GM12878 (cell line): ENCODE results near the gene APOE. TPM values are rescaled to one million over a fixed set of nuclear protein-coding genes. Genes with fewer than 3 reads are reported as not detected.

Experiments
- ATAC-seq: fragments of 200-7000 bp; cut with Tn5 transposase; 3 replicates; pipeline ENCODE4 v1.9.1; 2020; ENCODE audit warnings: mild to moderate bottlenecking, moderate library complexity
- BruUV-seq: library from RNA; stranded (reverse); fragments of 400-500 nt; replicated peaks from 2 replicates; lab custom pipeline; 2021; lab: Mats Ljungman, UMichigan
- CTCF ChIA-PET: fragments of 300-600 bp; sonication (Branson Sonifier 250); formaldehyde crosslinking; extraction: SDS; loops from one replicate; lab custom pipeline; 2021; ENCODE audit warnings: inconsistent platforms; lab: Yijun Ruan, JAX
- POLR2A ChIA-PET: fragments of 350-600 bp; formaldehyde crosslinking; extraction: SDS; loops from one replicate; lab custom pipeline; 2021; ENCODE audit warnings: inconsistent platforms; lab: Charles Lee
- RAD21 ChIA-PET: fragments of 300-600 bp; sonication (Branson Sonifier 250); formaldehyde crosslinking; loops from one replicate; lab custom pipeline; 2023; ENCODE audit warnings: antibody characterized with exemption; ENCODE audit not compliant: unreplicated experiment; lab: Charles Lee
- SMC1A ChIA-PET: fragments of 300-600 bp; sonication (Branson Sonifier 250); formaldehyde crosslinking; loops from one replicate; lab custom pipeline; 2023; ENCODE audit not compliant: unreplicated experiment, uncharacterized antibody; lab: Charles Lee
- DNase-seq: peaks from one replicate; pipeline ENCODE4 v3.0.0-alpha.2; 2011; ENCODE audit warnings: low read depth, low spot score
- FAIRE-seq: peaks from 3 replicates; lab custom pipeline; 2011; peaks lifted over from hg19 to GRCh38; lab: Jason Lieb, UNC
- H2AFZ ChIP-seq: 2 replicates; pipeline ENCODE4 v1.6.0; 2011; ENCODE audit warnings: low read depth, low read length, control low read depth; ENCODE audit not compliant: control insufficient read depth
- H3K27ac ChIP-seq: 2 replicates; pipeline ENCODE4 v1.5.1; 2011; ENCODE audit warnings: control low read depth; ENCODE audit not compliant: control insufficient read depth, insufficient read depth
- H3K27me3 ChIP-seq, 2 experiments: replicated peaks in 1 of 2; 2 replicates each; pipeline versions ENCODE4 v1.6.0 to v1.6.1; 2011; ENCODE audit warnings: low read length in 1 of 2; ENCODE audit not compliant: control insufficient read depth in 2 of 2, insufficient read depth in 2 of 2
- H3K36me3 ChIP-seq, 2 experiments: 2 replicates each; pipeline ENCODE4 v1.5.1; 2011; ENCODE audit warnings: low read length in 1 of 2; ENCODE audit not compliant: control insufficient read depth in 2 of 2, insufficient read depth in 2 of 2
- H3K4me1 ChIP-seq: 2 replicates; pipeline ENCODE4 v1.6.1; 2011; ENCODE audit warnings: mild to moderate bottlenecking, low read length, moderate library complexity, mixed read lengths; ENCODE audit not compliant: control insufficient read depth, insufficient read depth
- H3K4me2 ChIP-seq: 2 replicates; pipeline ENCODE4 v1.6.0; 2011; ENCODE audit warnings: control low read depth; ENCODE audit not compliant: control insufficient read depth, insufficient read depth
- H3K4me3 ChIP-seq: fragments of 200-600 bp; sonication (generic); 2 replicates; pipeline ENCODE4 v1.5.1; 2016
- H3K79me2 ChIP-seq: 2 replicates; pipeline ENCODE4 v1.6.0; 2011; ENCODE audit warnings: low read length; ENCODE audit not compliant: control insufficient read depth, insufficient read depth
- H3K9ac ChIP-seq: 2 replicates; pipeline ENCODE4 v1.8.0; 2011; ENCODE audit warnings: low read length, control low read depth, mixed read lengths; ENCODE audit not compliant: control insufficient read depth, insufficient read depth
- H3K9me3 ChIP-seq: replicated peaks from 3 replicates; pipeline ENCODE4 v1.5.1; 2011; ENCODE audit warnings: mild to moderate bottlenecking, low read length; ENCODE audit not compliant: control insufficient read depth, insufficient read depth
- H4K20me1 ChIP-seq: 2 replicates; pipeline ENCODE4 v1.6.0; 2011; ENCODE audit not compliant: control insufficient read depth, insufficient read depth
- POU2F2 ChIP-seq: IDR thresholded peaks from 3 replicates; pipeline ENCODE4 v1.6.1; 2011; ENCODE audit warnings: low read depth, mild to moderate bottlenecking, low read length, borderline replicate concordance
- SPI1 ChIP-seq: IDR thresholded peaks from 2 replicates; pipeline ENCODE4 v1.6.1; 2011; ENCODE audit warnings: low read depth, mild to moderate bottlenecking, low read length, moderate library complexity, borderline replicate concordance; ENCODE audit not compliant: insufficient read depth
- TARDBP ChIP-seq: IDR thresholded peaks from 2 replicates; pipeline ENCODE4 v1.6.1; 2016; ENCODE audit warnings: borderline replicate concordance
- WGBS: methylation state at CpG from one replicate; pipeline ENCODE4 v1.1.6; 2016; ENCODE audit warnings: low lambda C conversion rate; ENCODE audit not compliant: insufficient replicate concordance, insufficient coverage; ENCODE audit errors: missing lambda C conversion rate; 5-methylcytosine and 5-hydroxymethylcytosine counted together
- in situ Hi-C: fragments of 300-500 bp; cut with MboI; formaldehyde crosslinking; loops from 9 replicates; pipeline ENCODE4 v1.14.3; 2018; ENCODE audit warnings: mixed read lengths
- intact Hi-C: fragments of 100-400 bp; cut with micrococcal nuclease; formaldehyde crosslinking; loops from one replicate; pipeline ENCODE4 v1.14.2; 2022; ENCODE audit not compliant: unreplicated experiment
- polyA plus RNA-seq, 11 experiments: library from polyadenylated mRNA; depleted of rRNA in 4 of 11; unstranded in 6 of 11; stranded (reverse) in 5 of 11; fragments of >200 nt; fragmentation: Nextera tagmentation in 4 of 11; fragmentation: Illumina TruSeq in 1 of 11; extraction: Ambion mirVana in 4 of 11; extraction: Trizol in 1 of 11; gene quantifications; 1 replicate in 1 of 11; 2 replicates in 10 of 11; pipeline versions ENCODE4 v1.2.1 to v1.2.3, GENCODE V29; 2011 to 2016; ENCODE audit warnings: inconsistent platforms in 2 of 11, missing spikeins in 2 of 11, low read depth in 1 of 11
- total RNA-seq, 4 experiments: library from RNA; depleted of rRNA in 3 of 4; stranded (reverse); fragments of >200 nt in 3 of 4; fragmentation: Illumina TruSeq in 1 of 4; extraction: Trizol in 1 of 4; gene quantifications; 2 replicates each; pipeline versions ENCODE4 v1.2.1 to v1.2.3, GENCODE V29; 2013 to 2021
- TF ChIP-seq, protein P1 (sequence below): IDR thresholded peaks from 2 replicates; pipeline ENCODE4 v1.6.1; 2012; ENCODE audit warnings: mild to moderate bottlenecking, low read depth, low read length

Gene APOE
- total and polyA plus RNA-seq, 10 of the 15 experiments (the other 5 are each of a cell fraction or from before 2014, with no cell fraction given), result 0.22 to 3.7 (median 0.44) TPM; not detected in 4

DNA sequence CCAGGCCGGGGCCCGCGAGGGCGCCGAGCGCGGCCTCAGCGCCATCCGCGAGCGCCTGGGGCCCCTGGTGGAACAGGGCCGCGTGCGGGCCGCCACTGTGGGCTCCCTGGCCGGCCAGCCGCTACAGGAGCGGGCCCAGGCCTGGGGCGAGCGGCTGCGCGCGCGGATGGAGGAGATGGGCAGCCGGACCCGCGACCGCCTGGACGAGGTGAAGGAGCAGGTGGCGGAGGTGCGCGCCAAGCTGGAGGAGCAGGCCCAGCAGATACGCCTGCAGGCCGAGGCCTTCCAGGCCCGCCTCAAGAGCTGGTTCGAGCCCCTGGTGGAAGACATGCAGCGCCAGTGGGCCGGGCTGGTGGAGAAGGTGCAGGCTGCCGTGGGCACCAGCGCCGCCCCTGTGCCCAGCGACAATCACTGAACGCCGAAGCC lies 3.3 kb downstream of the APOE start:
- no peak overlapping the region for H3K9ac ChIP-seq
- DNase-seq, result no peak
- 76% methylated on average over 41 of the region's 44 CpGs for WGBS
- H3K9me3 ChIP-seq, result no peaks in the 10 kb centered on the region
- in situ Hi-C loops, result loop anchor here (10.0 kb wide), 2 partner anchors 46 to 426 kb away; partner anchors contain the start of gene CLPTM1
- H3K4me3 ChIP-seq, result no peak overlapping the region
- H3K4me2 ChIP-seq, result no peak overlapping the region
- ChIA-PET POLR2A (no interaction called here), SMC1A (no interaction called here), RAD21 (interaction anchor here (1.2 kb wide), 1 partner anchor 151 kb away, joined by 3 read pairs; no protein-coding TSS in a partner anchor), CTCF (interaction anchor here (1.0 to 5.1 kb wide), 2 partner anchors 43 to 281 kb away, joined by 4 to 37 read pairs; no protein-coding TSS in a partner anchor)
- intact Hi-C loops, result loop anchor here (5.0 kb wide), 1 partner anchor 428 kb away; no protein-coding TSS in a partner anchor
- no peak for TF ChIP-seq TARDBP
- TF ChIP-seq SPI1, result no peak
- TF ChIP-seq, protein P1, sequence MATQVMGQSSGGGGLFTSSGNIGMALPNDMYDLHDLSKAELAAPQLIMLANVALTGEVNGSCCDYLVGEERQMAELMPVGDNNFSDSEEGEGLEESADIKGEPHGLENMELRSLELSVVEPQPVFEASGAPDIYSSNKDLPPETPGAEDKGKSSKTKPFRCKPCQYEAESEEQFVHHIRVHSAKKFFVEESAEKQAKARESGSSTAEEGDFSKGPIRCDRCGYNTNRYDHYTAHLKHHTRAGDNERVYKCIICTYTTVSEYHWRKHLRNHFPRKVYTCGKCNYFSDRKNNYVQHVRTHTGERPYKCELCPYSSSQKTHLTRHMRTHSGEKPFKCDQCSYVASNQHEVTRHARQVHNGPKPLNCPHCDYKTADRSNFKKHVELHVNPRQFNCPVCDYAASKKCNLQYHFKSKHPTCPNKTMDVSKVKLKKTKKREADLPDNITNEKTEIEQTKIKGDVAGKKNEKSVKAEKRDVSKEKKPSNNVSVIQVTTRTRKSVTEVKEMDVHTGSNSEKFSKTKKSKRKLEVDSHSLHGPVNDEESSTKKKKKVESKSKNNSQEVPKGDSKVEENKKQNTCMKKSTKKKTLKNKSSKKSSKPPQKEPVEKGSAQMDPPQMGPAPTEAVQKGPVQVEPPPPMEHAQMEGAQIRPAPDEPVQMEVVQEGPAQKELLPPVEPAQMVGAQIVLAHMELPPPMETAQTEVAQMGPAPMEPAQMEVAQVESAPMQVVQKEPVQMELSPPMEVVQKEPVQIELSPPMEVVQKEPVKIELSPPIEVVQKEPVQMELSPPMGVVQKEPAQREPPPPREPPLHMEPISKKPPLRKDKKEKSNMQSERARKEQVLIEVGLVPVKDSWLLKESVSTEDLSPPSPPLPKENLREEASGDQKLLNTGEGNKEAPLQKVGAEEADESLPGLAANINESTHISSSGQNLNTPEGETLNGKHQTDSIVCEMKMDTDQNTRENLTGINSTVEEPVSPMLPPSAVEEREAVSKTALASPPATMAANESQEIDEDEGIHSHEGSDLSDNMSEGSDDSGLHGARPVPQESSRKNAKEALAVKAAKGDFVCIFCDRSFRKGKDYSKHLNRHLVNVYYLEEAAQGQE, result no peak
- no peak for TF ChIP-seq POU2F2
- peaks cover 0 to 2% of the 10 kb centered on the region in 2 experiments; a peak in 2 of 4 replicates for H3K36me3 ChIP-seq
- no peak for FAIRE-seq
- H3K27ac ChIP-seq, result no peak overlapping the region
- no peaks in the 10 kb centered on the region; a peak in 1 of 4 replicates for H3K27me3 ChIP-seq
- no peak for ATAC-seq
- H3K79me2 ChIP-seq, result no peaks in the 10 kb centered on the region
- no peak overlapping the region for H2AFZ ChIP-seq
- BruUV-seq, result no TSS peak
- no peaks in the 10 kb centered on the region for H3K4me1 ChIP-seq
- no peaks in the 10 kb centered on the region; the same call in 1 of the 2 replicates for H4K20me1 ChIP-seq
